ENCODE measurements around the gene KLHDC7B. TPM values are rescaled to one million over a fixed set of nuclear protein-coding genes. Genes with fewer than 3 reads are reported as not detected.
A peak's percentile ranks its signal among the peaks of the same experiment; 100 is the strongest.

Gene KLHDC7B
- total RNA-seq, 1 experiment from 2014 or later = not detected

- Mint-ChIP-seq H3K27ac (no peak overlapping the region), H3K9me3 (no peaks in the 10 kb centered on the region), H3K27me3 (ENCODE audit: low read depth) (no peaks in the 10 kb centered on the region), H3K4me3 (no peak overlapping the region), H3K36me3 (peaks cover 15% of the 10 kb centered on the region), H3K4me1 (no peaks in the 10 kb centered on the region)
- ChIA-PET POLR2A (no interaction called here), CTCF (interaction anchor here (0.8 to 0.9 kb wide), 3 partner anchors 8 to 103 kb away, joined by 3 read pairs; partner anchors contain the start of gene SCO2)
- peak; percentile 67 for ATAC-seq
- DNase-seq (ENCODE audit: low spot score) = no peak
- TF ChIP-seq E2F5 (CRISPR knock-in tag; IDR thresholded peaks at IDR 0.05) (no peak), CREB1 (CRISPR knock-in tag; IDR thresholded peaks at IDR 0.05) (no peak), ZNF317 (CRISPR knock-in tag; IDR thresholded peaks at IDR 0.05; ENCODE audit: borderline replicate concordance, low read depth) (no peak), SOX15 (CRISPR knock-in tag; IDR thresholded peaks at IDR 0.05) (no peak), JUN (CRISPR knock-in tag; IDR thresholded peaks at IDR 0.05) (no peak), TCF7 (CRISPR knock-in tag; IDR thresholded peaks at IDR 0.05; ENCODE audit: low read depth) (no peak), PREB (CRISPR knock-in tag; IDR thresholded peaks at IDR 0.05; ENCODE audit: borderline replicate concordance) (no peak), SMAD4 (CRISPR knock-in tag; IDR thresholded peaks at IDR 0.05) (no peak), NR2C2 (CRISPR knock-in tag; IDR thresholded peaks at IDR 0.05) (no peak), TP53 (CRISPR knock-in tag; IDR thresholded peaks at IDR 0.05) (no peak)
- TF ChIP-seq, protein P1, sequence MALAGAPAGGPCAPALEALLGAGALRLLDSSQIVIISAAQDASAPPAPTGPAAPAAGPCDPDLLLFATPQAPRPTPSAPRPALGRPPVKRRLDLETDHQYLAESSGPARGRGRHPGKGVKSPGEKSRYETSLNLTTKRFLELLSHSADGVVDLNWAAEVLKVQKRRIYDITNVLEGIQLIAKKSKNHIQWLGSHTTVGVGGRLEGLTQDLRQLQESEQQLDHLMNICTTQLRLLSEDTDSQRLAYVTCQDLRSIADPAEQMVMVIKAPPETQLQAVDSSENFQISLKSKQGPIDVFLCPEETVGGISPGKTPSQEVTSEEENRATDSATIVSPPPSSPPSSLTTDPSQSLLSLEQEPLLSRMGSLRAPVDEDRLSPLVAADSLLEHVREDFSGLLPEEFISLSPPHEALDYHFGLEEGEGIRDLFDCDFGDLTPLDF (CRISPR knock-in tag; IDR thresholded peaks at IDR 0.05) = no peak
Observed at GRCh38 chr22:50517495-50518260, 28.0 kb upstream of the KLHDC7B start.

DNA sequence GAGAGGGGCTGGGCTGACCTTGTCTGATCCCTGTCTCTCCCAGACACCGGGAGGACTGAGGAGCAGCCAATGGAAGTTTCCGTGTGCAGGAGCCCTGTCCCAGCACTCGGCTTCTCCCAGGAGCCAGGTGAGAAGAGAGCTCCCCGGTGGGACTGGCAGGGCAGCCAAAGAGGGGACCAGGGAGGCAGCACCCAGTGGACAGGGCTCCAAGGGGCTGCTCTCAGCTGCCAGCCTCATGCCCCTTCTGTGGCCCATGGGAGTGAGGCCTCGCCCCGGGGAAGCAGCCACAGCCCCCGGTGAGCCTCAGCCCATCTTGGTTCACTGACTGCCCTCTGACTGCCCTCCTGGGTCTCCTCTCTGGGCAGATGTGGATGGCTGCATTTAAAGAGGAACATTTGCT is 27.1 kb upstream of the KLHDC7B start:
- no peak overlapping the region for H3K27ac Mint-ChIP-seq
- H3K4me3 Mint-ChIP-seq = no peak overlapping the region
- ATAC-seq (no peak), DNase-seq (ENCODE audit: low spot score) (no peak)
- ChIA-PET CTCF (interaction anchor here (0.9 to 1.3 kb wide), 2 partner anchors 15 to 44 kb away, joined by 3 read pairs; partner anchors contain the start of gene SYCE3), POLR2A (no interaction called here)
- no peaks in the 10 kb centered on the region for H3K9me3 Mint-ChIP-seq
- H3K4me1 Mint-ChIP-seq = no peaks in the 10 kb centered on the region
- H3K27me3 Mint-ChIP-seq (ENCODE audit: low read depth) = no peaks in the 10 kb centered on the region
- H3K36me3 Mint-ChIP-seq = peaks cover 15% of the 10 kb centered on the region
- no peak for TF ChIP-seq EMX1 (CRISPR knock-in tag; IDR thresholded peaks at IDR 0.05)
- no peak for TF ChIP-seq NFATC4 (CRISPR knock-in tag; IDR thresholded peaks at IDR 0.05)
- TF ChIP-seq ZNF281 (CRISPR knock-in tag; IDR thresholded peaks at IDR 0.05) = no peak
- TF ChIP-seq RORB (CRISPR knock-in tag; IDR thresholded peaks at IDR 0.05) = no peak
- TF ChIP-seq, protein P2, sequence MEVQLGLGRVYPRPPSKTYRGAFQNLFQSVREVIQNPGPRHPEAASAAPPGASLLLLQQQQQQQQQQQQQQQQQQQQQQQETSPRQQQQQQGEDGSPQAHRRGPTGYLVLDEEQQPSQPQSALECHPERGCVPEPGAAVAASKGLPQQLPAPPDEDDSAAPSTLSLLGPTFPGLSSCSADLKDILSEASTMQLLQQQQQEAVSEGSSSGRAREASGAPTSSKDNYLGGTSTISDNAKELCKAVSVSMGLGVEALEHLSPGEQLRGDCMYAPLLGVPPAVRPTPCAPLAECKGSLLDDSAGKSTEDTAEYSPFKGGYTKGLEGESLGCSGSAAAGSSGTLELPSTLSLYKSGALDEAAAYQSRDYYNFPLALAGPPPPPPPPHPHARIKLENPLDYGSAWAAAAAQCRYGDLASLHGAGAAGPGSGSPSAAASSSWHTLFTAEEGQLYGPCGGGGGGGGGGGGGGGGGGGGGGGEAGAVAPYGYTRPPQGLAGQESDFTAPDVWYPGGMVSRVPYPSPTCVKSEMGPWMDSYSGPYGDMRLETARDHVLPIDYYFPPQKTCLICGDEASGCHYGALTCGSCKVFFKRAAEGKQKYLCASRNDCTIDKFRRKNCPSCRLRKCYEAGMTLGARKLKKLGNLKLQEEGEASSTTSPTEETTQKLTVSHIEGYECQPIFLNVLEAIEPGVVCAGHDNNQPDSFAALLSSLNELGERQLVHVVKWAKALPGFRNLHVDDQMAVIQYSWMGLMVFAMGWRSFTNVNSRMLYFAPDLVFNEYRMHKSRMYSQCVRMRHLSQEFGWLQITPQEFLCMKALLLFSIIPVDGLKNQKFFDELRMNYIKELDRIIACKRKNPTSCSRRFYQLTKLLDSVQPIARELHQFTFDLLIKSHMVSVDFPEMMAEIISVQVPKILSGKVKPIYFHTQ (CRISPR knock-in tag; IDR thresholded peaks at IDR 0.05) = no peak
